H9 (cell line): ENCODE results near the gene GAREM2. TPM values are rescaled to one million over a fixed set of nuclear protein-coding genes. Genes with fewer than 3 reads are reported as not detected.

Source experiments
- DNase-seq: peaks from one replicate; pipeline ENCODE4 v3.0.0-alpha.2; 2017
- H2AFZ ChIP-seq: one replicate; pipeline ENCODE4 v1.6.1; 2013; ENCODE audit warnings: mild to moderate bottlenecking, low read length, control low read depth, moderate library complexity
- H2AK5ac ChIP-seq: 2 replicates; pipeline ENCODE4 v1.6.1; 2013; ENCODE audit warnings: low read length, control low read depth, mixed read lengths; ENCODE audit not compliant: insufficient read length
- H2BK120ac ChIP-seq: one replicate; pipeline ENCODE4 v1.6.1; 2013; ENCODE audit warnings: low read depth, mild to moderate bottlenecking, low read length, control low read depth, inconsistent platforms; ENCODE audit not compliant: poor library complexity, severe bottlenecking
- H2BK12ac ChIP-seq: 2 replicates; pipeline ENCODE4 v1.6.1; 2013; ENCODE audit warnings: low read length, control low read depth, mixed read lengths, low read depth; ENCODE audit not compliant: insufficient read length
- H2BK15ac ChIP-seq: 2 replicates; pipeline ENCODE4 v1.6.1; 2013; ENCODE audit warnings: low read depth, low read length, control low read depth
- H2BK20ac ChIP-seq: one replicate; pipeline ENCODE4 v1.6.1; 2013; ENCODE audit warnings: low read depth, mild to moderate bottlenecking, low read length, control low read depth, inconsistent platforms; ENCODE audit not compliant: poor library complexity, severe bottlenecking
- H2BK5ac ChIP-seq: 2 replicates; pipeline ENCODE4 v1.6.1; 2013; ENCODE audit warnings: low read length, control low read depth, mixed read lengths; ENCODE audit not compliant: insufficient read length
- H3K14ac ChIP-seq: 2 replicates; pipeline ENCODE4 v1.6.1; 2013; ENCODE audit warnings: low read length, control low read depth; ENCODE audit not compliant: insufficient read depth
- H3K18ac ChIP-seq: 2 replicates; pipeline ENCODE4 v1.6.1; 2013; ENCODE audit warnings: low read depth, mild to moderate bottlenecking, mixed read lengths, low read length, control low read depth; ENCODE audit not compliant: insufficient read length
- H3K23ac ChIP-seq: 2 replicates; pipeline ENCODE4 v1.6.1; 2013; ENCODE audit warnings: low read length, control low read depth, mixed read lengths, low read depth; ENCODE audit not compliant: insufficient read length
- H3K23me2 ChIP-seq: 2 replicates; pipeline ENCODE4 v1.6.1; 2013; ENCODE audit warnings: low read depth, mild to moderate bottlenecking, mixed read lengths, low read length, control low read depth; ENCODE audit not compliant: insufficient read length, poor library complexity, severe bottlenecking
- H3K27ac ChIP-seq: 2 replicates; pipeline ENCODE4 v1.5.1; 2013; ENCODE audit warnings: low read length, control low read depth, mixed read lengths, low read depth; ENCODE audit not compliant: insufficient read length
- H3K27me3 ChIP-seq: 2 replicates; pipeline ENCODE4 v1.6.1; 2013; ENCODE audit warnings: low read length, control low read depth, inconsistent platforms; ENCODE audit not compliant: insufficient read depth
- H3K4ac ChIP-seq: 2 replicates; pipeline ENCODE4 v1.6.1; 2013; ENCODE audit warnings: low read depth, mild to moderate bottlenecking, control low read depth, inconsistent platforms, low read length, moderate library complexity
- H3K4me1 ChIP-seq: 2 replicates; pipeline ENCODE4 v1.6.1; 2013; ENCODE audit warnings: low read length, control low read depth, inconsistent platforms; ENCODE audit not compliant: insufficient read depth
- H3K4me2 ChIP-seq: 2 replicates; pipeline ENCODE4 v1.6.1; 2013; ENCODE audit warnings: low read length, control low read depth, mixed read lengths; ENCODE audit not compliant: insufficient read length, insufficient read depth
- H3K56ac ChIP-seq: 2 replicates; pipeline ENCODE4 v1.6.1; 2013; ENCODE audit warnings: low read depth, mild to moderate bottlenecking, mixed read lengths, low read length, control low read depth; ENCODE audit not compliant: insufficient read length
- H3K79me1 ChIP-seq: 2 replicates; pipeline ENCODE4 v1.6.1; 2013; ENCODE audit warnings: low read depth, mild to moderate bottlenecking, moderate library complexity, low read length, control low read depth, inconsistent platforms; ENCODE audit not compliant: insufficient read depth, poor library complexity, severe bottlenecking
- H3K79me2 ChIP-seq: 2 replicates; pipeline ENCODE4 v1.6.1; 2013; ENCODE audit warnings: low read length, control low read depth, inconsistent platforms; ENCODE audit not compliant: insufficient read depth
- H3K9ac ChIP-seq: 2 replicates; pipeline ENCODE4 v1.6.1; 2013; ENCODE audit warnings: low read length, control low read depth, mixed read lengths; ENCODE audit not compliant: insufficient read length; ENCODE audit errors: extremely low read depth
- H3K9me3 ChIP-seq: one replicate; pipeline ENCODE4 v1.6.1; 2013; ENCODE audit warnings: low read depth, low read length, inconsistent platforms; ENCODE audit not compliant: control insufficient read depth
- H3T11ph ChIP-seq: one replicate; pipeline ENCODE4 v1.6.1; 2013; ENCODE audit warnings: mild to moderate bottlenecking, low read length, control low read depth, inconsistent platforms
- H4K20me1 ChIP-seq: one replicate; pipeline ENCODE4 v1.6.1; 2013; ENCODE audit not compliant: control insufficient read depth, insufficient read length, insufficient read depth
- H4K5ac ChIP-seq: 2 replicates; pipeline ENCODE4 v1.6.1; 2013; ENCODE audit warnings: low read depth, mild to moderate bottlenecking, mixed read lengths, low read length, control low read depth; ENCODE audit not compliant: insufficient read length
- H4K8ac ChIP-seq: replicated peaks from 2 replicates; pipeline ENCODE4 v1.6.1; 2013; ENCODE audit warnings: low read length, control low read depth, mixed read lengths, low read depth; ENCODE audit not compliant: insufficient read length
- H4K91ac ChIP-seq: 2 replicates; pipeline ENCODE4 v1.6.1; 2013; ENCODE audit warnings: low read depth, mild to moderate bottlenecking, moderate library complexity, mixed read lengths, low read length, control low read depth; ENCODE audit not compliant: insufficient read length
- H3K27ac Mint-ChIP-seq, 3 experiments: 2 replicates in 2 of 3; 3 replicates in 1 of 3; pipeline ENCODE4 v1.8.0; 2020 to 2021; ENCODE audit warnings: mixed read lengths in 3 of 3, mild to moderate bottlenecking in 1 of 3, moderate library complexity in 1 of 3
- H3K27me3 Mint-ChIP-seq: 2 replicates; pipeline ENCODE4 v1.8.0; 2021; ENCODE audit warnings: low read depth, mild to moderate bottlenecking, moderate library complexity, mixed read lengths
- H3K36me3 Mint-ChIP-seq, 3 experiments: 2 replicates in 2 of 3; 3 replicates in 1 of 3; pipeline ENCODE4 v1.8.0; 2020 to 2021; ENCODE audit warnings: low read depth in 3 of 3, mixed read lengths in 3 of 3; ENCODE audit not compliant: insufficient read depth in 1 of 3
- H3K4me1 Mint-ChIP-seq, 2 experiments: 2 replicates each; pipeline ENCODE4 v1.8.0; 2020; ENCODE audit warnings: mixed read lengths in 2 of 2
- H3K4me3 Mint-ChIP-seq, 2 experiments: 2 replicates in 1 of 2; 3 replicates in 1 of 2; pipeline ENCODE4 v1.8.0; 2020 to 2021; ENCODE audit warnings: mild to moderate bottlenecking in 2 of 2, mixed read lengths in 2 of 2, moderate library complexity in 1 of 2
- H3K9me3 Mint-ChIP-seq, 2 experiments: 2 replicates in 1 of 2; 3 replicates in 1 of 2; pipeline ENCODE4 v1.8.0; 2020; ENCODE audit warnings: mild to moderate bottlenecking in 2 of 2, mixed read lengths in 2 of 2, moderate library complexity in 1 of 2
- WGBS: extraction: QIAGEN DNeasy Blood & Tissue Kit; methylation state at CpG from one replicate; pipeline ENCODE4 v1.1.7; 2013; ENCODE audit warnings: missing lambda C conversion rate, low lambda C conversion rate, mixed read lengths; ENCODE audit not compliant: insufficient read length; ENCODE audit errors: extremely low coverage; 5-methylcytosine and 5-hydroxymethylcytosine counted together
- total RNA-seq: library from RNA; stranded (reverse); gene quantifications from 2 replicates; pipeline ENCODE4 v1.2.1, GENCODE V29; 2021
- TF ChIP-seq, protein P1 (sequence below): fragments of 200-600 bp; sonication (generic); conservative IDR thresholded peaks from 3 replicates; pipeline ENCODE4 v1.8.0; 2021; ENCODE audit warnings: antibody characterized with exemption, mild to moderate bottlenecking

GAREM2 gene
- total RNA-seq, 1 experiment from 2014 or later = 14.4 TPM

DNA sequence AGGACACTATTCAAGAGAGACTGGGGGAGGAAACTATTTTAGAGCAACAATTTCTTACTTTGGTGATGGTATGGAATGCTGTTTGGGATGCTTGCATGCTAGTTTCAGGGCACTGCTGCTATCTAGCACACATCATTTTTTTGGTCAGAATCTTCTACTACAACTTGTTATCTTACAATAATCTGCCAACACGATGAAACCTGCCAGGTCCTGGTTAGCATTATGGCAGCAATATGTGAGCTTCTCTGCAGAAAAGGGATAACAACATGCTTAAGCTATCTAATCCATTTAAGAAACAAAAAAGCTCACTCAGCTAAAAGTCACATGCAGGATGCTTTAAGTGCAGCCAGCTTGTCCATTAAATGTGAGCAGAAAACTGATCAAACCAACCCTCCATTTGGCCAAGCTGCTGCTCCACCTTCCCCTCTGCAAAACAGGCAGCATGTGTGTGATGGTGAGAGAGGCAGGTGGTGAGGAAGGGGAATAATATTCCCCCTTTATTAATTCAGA, 30.1 kb downstream of the GAREM2 start:
- Mint-ChIP-seq H3K27ac (peak overlapping the region in 2 of 3 experiments; percentile 21 to 44; a peak in 3 of 7 replicates), H3K27me3 (no peaks in the 10 kb centered on the region), H3K4me1 (peaks cover 7 to 9% of the 10 kb centered on the region in 2 experiments), H3K9me3 (no peaks in the 10 kb centered on the region), H3K36me3 (peaks cover 7 to 57% (median 41%) of the 10 kb centered on the region in 3 experiments; a peak in 5 of 7 replicates), H3K4me3 (no peak overlapping the region)
- Histone ChIP-seq H3K4me2 (no peak overlapping the region), H3K27ac (no peak overlapping the region), H2BK20ac (no peak overlapping the region), H3K4me1 (no peaks in the 10 kb centered on the region), H3K9ac (no peak overlapping the region), H3K27me3 (no peaks in the 10 kb centered on the region), H3K23me2 (no peaks in the 10 kb centered on the region), H3T11ph (no peak overlapping the region), H3K79me1 (no peaks in the 10 kb centered on the region), H4K5ac (no peak overlapping the region), H4K91ac (no peak overlapping the region), H3K56ac (no peak overlapping the region), H2AFZ (no peak overlapping the region), H2BK15ac (no peak overlapping the region), H3K4ac (no peak overlapping the region), H3K23ac (no peak overlapping the region), H3K9me3 (no peaks in the 10 kb centered on the region), H2AK5ac (no peak overlapping the region), H2BK5ac (no peak overlapping the region), H4K20me1 (no peaks in the 10 kb centered on the region), H3K79me2 (no peaks in the 10 kb centered on the region), H4K8ac (no peak overlapping the region), H2BK12ac (no peak overlapping the region), H3K18ac (no peak overlapping the region), H2BK120ac (no peak overlapping the region), H3K14ac (no peak overlapping the region)
- TF ChIP-seq, protein P1, sequence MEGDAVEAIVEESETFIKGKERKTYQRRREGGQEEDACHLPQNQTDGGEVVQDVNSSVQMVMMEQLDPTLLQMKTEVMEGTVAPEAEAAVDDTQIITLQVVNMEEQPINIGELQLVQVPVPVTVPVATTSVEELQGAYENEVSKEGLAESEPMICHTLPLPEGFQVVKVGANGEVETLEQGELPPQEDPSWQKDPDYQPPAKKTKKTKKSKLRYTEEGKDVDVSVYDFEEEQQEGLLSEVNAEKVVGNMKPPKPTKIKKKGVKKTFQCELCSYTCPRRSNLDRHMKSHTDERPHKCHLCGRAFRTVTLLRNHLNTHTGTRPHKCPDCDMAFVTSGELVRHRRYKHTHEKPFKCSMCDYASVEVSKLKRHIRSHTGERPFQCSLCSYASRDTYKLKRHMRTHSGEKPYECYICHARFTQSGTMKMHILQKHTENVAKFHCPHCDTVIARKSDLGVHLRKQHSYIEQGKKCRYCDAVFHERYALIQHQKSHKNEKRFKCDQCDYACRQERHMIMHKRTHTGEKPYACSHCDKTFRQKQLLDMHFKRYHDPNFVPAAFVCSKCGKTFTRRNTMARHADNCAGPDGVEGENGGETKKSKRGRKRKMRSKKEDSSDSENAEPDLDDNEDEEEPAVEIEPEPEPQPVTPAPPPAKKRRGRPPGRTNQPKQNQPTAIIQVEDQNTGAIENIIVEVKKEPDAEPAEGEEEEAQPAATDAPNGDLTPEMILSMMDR = no peak
- no peak for DNase-seq
- WGBS = no CpG with 5 or more reads among the region's 1 CpG
